CD4-positive, alpha-beta T cell treated with Interferon alpha-2 for 1 hour (primary cell): ENCODE measurements around the gene USF3.
"Not testable (repeated sequence)": the region's sequence is repeated elsewhere in the genome, so short reads cannot be mapped to it uniquely, and the experiment has no call there.

Source experiments
- DNase-seq, 2 donors: peaks; one replicate each; pipeline ENCODE4 v3.0.0-alpha.2; 2020 to 2022

Gene USF3

DNA sequence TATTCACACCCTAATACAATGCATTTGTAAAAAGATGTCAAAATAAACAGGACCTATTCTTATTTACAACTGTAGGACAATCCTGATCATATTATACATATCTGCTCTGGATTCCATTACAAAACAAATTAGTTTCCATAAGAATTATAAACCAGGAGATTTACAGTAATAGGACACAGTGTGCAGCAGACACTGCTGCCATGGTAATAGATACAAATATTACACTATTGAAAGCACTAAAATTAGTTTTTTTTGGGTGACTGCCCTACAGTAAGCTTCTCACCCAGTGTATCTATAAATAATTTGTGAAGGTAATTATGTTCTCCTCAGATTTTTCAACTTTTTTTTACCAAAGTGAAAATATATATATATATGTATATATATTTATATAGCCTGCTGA, 47.9 kb downstream of the USF3 start:
- no peak for DNase-seq

DNA sequence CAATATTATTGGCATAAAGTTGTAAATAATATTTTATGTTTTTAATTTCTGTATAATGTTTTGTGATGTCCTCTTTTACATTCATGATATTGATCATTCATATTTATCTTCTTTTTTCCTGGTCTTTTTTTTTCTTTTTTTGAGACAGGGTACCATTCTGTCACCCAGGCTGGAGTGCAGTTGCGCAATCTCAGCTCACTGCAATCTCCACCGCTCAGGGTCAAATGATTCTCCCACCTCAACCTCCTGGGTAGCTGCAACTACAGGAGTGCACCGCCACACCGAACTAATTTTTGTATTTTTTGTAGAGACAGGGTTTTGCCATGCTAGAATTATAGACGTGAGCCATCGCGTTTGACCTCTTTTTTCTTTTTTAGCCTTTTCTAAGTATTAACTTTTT, 52.9 kb downstream of the USF3 start:
- no peak for DNase-seq

GRCh38 chr3:113638910-113639309, 57.5 kb downstream of the USF3 start:
- DNase-seq: no peak

- DNase-seq: no peak
Observed at GRCh38 chr3:113637756-113638155, 58.7 kb downstream of the USF3 start.

- not testable (repeated sequence) for DNase-seq
Observed at GRCh38 chr3:113636034-113636433, 60.4 kb downstream of the USF3 start.

- DNase-seq: no peak
Observed at GRCh38 chr3:113634782-113635474, 61.5 kb downstream of the USF3 start.

DNA sequence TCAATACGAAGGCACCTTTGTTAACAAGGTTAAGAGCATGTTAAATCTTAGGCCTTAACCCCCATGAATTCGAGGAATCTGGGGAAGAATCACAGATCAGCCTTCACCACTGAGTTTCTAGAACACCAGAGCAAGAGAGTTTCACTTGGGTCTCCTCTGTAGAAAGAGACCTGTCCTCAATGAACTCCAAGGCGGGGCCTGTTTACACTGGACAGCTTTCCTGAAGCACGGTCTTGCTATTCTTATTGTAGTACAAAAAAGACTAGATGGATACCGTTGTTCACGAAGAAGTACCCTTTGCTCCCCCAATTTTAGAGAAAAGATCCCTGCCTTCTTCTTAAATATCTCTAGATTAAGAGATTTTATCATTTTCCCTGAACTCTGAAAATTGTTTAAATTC, 64.9 kb downstream of the USF3 start:
- DNase-seq: no peak

GRCh38 chr3:113630956-113631542, 65.4 kb downstream of the USF3 start:
- DNase-seq: no peak

- no peak for DNase-seq
Observed at GRCh38 chr3:113629584-113630421, 66.6 kb downstream of the USF3 start.

- DNase-seq: no peak
Observed at GRCh38 chr3:113628788-113629187, 67.7 kb downstream of the USF3 start.

- no peak for DNase-seq
Observed at GRCh38 chr3:113628316-113628715, 68.1 kb downstream of the USF3 start.

DNA sequence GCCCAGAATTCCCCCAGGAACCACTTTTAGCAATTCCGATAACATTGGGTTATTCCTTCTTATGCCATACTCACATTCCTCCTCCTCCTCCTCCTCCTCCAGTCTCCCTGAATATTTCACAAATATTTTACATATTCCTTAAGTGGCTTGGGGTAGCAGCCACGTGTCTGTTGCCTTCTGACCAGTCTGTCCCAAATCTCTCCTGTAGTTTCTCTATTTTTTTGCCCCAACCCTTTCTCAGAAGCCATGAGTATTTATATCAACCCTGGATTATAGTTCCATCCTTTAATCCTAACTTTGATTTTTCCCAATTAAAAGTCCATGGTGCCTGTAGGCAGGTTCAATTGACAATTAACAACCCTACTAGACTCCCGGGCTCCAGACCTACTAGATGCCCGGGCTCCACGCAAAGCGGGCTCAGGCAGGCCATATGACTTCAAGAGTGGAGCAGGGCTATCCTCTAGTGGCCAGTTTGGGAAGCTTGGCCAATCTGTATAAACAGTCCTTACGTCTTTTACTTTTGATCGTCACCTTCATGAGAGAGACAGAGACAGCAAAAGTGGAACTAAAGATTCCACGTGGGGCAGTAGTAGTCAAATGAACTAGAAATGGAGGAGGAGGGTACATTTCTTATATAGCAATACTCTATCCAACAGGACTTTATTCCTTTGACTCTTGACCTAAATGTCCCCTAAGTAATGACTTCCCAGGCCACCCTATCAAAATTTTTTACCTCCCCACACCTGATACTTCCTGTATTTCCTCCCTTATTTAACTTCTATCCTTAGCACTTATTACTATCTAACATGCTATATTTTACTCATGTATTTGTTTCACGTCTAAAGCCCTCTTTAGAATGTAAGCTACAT, 69.7 kb downstream of the USF3 start:
- peak; percentile 23 to 59 for DNase-seq

DNA sequence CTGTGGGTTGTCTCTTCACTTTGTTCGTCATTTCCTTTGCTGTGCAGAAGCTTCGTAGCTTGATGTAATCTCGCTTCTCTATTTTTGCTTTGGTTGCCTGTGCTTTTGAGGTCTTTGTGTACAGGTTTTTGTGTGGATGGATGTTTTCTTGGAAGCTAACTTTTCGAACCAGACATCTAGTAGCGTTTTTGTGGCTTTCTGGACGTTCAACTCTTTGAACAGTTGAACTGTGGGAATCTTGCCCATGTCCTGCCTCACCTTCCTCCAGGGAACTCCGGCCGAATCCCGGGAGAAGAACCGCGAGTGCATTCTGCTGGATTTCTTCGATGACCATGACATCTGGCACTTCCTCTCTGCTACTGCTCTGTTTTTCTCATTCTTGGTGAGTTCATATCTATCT, 70.6 kb downstream of the USF3 start:
- no peak for DNase-seq

- DNase-seq: no peak
Observed at GRCh38 chr3:113623811-113624210, 72.6 kb downstream of the USF3 start.

DNA sequence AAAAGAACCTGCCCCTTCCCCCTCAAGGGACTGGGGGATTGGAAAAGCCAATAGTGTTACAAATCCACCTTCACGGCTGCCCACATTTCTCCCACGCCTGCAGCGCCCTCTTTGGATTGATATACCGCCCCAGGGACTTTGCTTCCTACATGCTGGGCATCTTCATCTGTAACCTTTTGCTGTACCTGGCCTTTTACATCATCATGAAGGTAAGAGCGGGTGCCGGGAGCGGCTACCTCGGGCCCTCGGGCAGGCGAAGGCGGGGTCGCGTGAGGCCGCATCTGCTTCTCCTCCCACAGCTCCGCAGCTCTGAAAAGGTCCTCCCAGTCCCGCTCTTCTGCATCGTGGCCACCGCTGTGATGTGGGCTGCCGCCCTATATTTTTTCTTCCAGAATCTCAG, 73.1 kb downstream of the USF3 start:
- no peak for DNase-seq

DNA sequence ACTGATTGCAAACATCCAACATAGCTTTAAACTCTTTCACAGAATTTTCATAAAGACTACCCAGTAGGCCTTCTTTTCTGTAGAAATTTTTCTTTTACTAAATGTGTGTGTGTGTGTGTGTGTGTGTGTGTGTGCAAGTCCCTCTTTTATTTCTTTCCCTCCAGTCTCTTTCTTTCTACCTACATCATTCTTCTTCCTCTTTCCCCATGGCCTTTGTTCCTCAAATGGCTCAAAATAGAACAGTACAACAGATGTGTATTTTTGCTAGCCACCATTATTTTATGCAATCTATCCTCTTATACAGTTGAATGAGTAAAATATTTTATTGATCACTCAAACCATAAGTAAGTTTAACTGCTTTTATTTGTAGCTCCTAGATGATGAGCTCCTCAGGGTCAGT, 76.4 kb downstream of the USF3 start:
- DNase-seq: no peak

DNA sequence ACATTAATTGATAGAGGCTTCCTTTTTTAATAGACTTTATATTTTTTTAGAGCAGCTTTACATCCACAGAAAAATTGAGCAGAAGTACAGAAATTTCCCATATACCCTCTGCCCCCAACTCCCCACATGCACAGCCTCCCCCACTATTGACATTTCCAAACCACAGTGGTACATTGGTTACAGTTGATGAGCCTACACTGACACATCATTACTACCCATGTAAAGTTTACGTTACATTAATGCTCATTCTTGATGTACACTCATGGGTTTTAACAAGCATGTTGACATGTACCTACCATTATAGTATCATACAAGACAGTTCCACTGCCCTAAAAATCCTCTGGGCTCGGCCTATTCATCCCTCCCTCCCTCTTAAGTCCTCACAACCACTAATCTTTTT, 78.7 kb downstream of the USF3 start:
- no peak for DNase-seq

DNA sequence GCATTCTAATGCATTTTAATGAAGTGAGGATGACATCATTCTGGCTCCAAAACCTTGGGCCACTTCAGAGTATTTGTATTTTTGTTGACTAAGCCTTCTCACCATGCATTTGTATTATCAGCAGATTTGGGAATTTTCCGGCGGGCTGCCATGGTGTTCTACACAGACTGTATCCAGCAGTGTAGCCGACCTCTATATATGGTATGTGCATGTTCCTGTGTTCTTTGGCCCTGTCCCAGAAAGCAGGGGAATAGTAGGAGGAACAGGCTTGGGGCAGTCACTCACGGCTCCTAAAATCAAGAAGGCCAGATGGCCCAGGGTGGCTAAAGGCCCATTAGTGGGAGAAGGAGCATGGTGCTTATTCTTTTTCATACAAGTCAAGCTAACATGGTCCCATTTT, 80.5 kb downstream of the USF3 start:
- no peak for DNase-seq

GRCh38 chr3:113614402-113614801, 82.0 kb downstream of the USF3 start:
- DNase-seq: no peak

GRCh38 chr3:113607219-113607596, 89.2 kb downstream of the USF3 start:
- no peak for DNase-seq

DNA sequence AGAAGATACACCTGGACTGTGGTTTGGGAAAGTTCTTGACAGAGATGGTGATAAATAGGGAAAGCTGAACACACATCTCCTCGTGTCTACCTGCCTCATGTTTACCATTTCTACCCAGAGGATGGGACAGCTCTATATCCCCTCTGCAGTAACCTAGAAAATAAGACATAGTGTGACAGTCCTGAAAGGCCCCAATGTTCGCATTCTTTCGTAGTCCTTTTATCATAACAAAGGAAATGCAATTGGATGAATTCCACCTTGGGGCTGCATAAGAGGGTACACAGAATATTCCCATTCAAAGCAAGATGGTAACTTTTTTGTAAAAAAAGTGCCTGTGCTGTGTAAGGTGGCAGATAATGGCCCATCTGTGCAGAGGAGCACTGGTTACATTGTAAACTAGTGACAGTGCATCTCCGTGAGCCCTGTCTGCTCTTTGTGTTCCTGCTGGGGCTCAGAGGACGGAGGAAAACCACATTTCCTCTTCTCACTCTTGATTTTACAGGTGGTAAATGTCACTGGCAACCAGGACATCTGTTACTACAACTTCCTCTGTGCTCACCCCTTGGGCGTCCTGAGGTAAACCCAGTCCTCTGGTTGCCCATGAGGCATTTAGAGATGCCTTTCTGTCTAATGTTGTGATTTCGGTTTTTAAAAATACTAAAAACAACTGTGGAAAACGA, 89.8 kb downstream of the USF3 start:
- DNase-seq: peak; percentile 34 to 44

- DNase-seq: no peak
Observed at GRCh38 chr3:113602836-113603235, 93.6 kb downstream of the USF3 start.

DNA sequence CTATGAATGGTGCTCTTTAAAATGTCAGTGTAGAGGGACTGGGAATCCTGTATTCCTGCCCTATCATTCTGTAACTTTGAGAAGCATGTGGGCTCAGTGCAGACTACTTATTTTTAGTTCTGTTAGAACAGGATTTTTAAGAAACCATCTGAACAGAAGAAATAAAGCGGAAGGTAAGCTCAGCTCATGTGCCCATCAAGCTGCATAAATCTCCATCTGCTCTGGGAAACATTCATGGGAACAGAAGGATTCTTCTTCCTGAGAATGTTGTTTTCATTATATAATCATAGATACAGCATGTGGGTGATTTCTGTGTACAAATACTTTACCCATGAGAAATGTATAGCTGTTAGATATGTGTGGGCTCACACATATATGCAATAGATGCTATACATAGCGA, 94.2 kb downstream of the USF3 start:
- DNase-seq: no peak
